ENCODE results near the gene PPM1E. TPM values are rescaled to one million over a fixed set of nuclear protein-coding genes. Genes with fewer than 3 reads are reported as not detected.
"Not testable (repeated sequence)": the region's sequence is repeated elsewhere in the genome, so short reads cannot be mapped to it uniquely, and the experiment has no call there.

Gene PPM1E
- total and polyA plus RNA-seq, 5 donors from 2014 or later = not detected

- Mint-ChIP-seq H3K4me3 (peak overlapping the region; percentile 58 to 93 (median 90)), H3K9me3 (peaks cover 0 to 4% (median 0%) of the 10 kb centered on the region in 7 donors), H3K27ac (no peak overlapping the region), H3K4me1 (peaks cover 4 to 15% (median 11%) of the 10 kb centered on the region in 4 donors), H3K36me3 (no peaks in the 10 kb centered on the region), H3K27me3 (peaks cover 90% of the 10 kb centered on the region)
- Histone ChIP-seq H3K9me3 (ENCODE audit: control insufficient read depth in 2 of 2, low read length in 2 of 2) (no peaks in the 10 kb centered on the region), H3K27me3 (ENCODE audit: control insufficient read depth, insufficient read depth, low read length) (peaks cover 39% of the 10 kb centered on the region), H3K27ac (ENCODE audit: insufficient read depth, low read length, poor library complexity, severe bottlenecking) (no peak overlapping the region), H3K4me3 (ENCODE audit: low read depth, low read length) (peak overlapping the region; percentile 35), H3K36me3 (ENCODE audit: control insufficient read depth, insufficient read depth, low read length) (no peaks in the 10 kb centered on the region), H3K4me1 (ENCODE audit: control insufficient read depth, insufficient read depth, low read length, poor library complexity, severe bottlenecking) (peaks cover 22% of the 10 kb centered on the region)
- DNase-seq = no peak
- ATAC-seq (ENCODE audit: low read depth in 2 of 2) = no peak
These were observed 1.5 kb downstream of the PPM1E start for GRCh38 chr17:58757162-58757613.

GRCh38 chr17:58758890-58759289, 3.2 kb downstream of the PPM1E start:
- no peaks in the 10 kb centered on the region for H3K36me3 ChIP-seq (ENCODE audit: control insufficient read depth, insufficient read depth, low read length)
- no peak overlapping the region for H3K4me3 ChIP-seq (ENCODE audit: low read depth, low read length)
- no peaks in the 10 kb centered on the region for H3K36me3 Mint-ChIP-seq
- peaks cover 88% of the 10 kb centered on the region for H3K27me3 Mint-ChIP-seq
- H3K27ac Mint-ChIP-seq = peak overlapping the region in 1 of 3 donors; percentile 80
- H3K4me3 Mint-ChIP-seq = peak overlapping the region in 1 of 4 donors; percentile 13
- H3K9me3 ChIP-seq (ENCODE audit: control insufficient read depth in 2 of 2, low read length in 2 of 2) = no peaks in the 10 kb centered on the region
- peaks cover 22% of the 10 kb centered on the region for H3K4me1 ChIP-seq (ENCODE audit: control insufficient read depth, insufficient read depth, low read length, poor library complexity, severe bottlenecking)
- DNase-seq (no peak), ATAC-seq (ENCODE audit: low read depth in 2 of 2) (no peak)
- peaks cover 0 to 4% (median 0%) of the 10 kb centered on the region in 7 donors for H3K9me3 Mint-ChIP-seq
- peaks cover 40% of the 10 kb centered on the region for H3K27me3 ChIP-seq (ENCODE audit: control insufficient read depth, insufficient read depth, low read length)
- peaks cover 4 to 15% (median 11%) of the 10 kb centered on the region in 4 donors for H3K4me1 Mint-ChIP-seq
- no peak overlapping the region for H3K27ac ChIP-seq (ENCODE audit: insufficient read depth, low read length, poor library complexity, severe bottlenecking)

GRCh38 chr17:58759522-58759921, 3.9 kb downstream of the PPM1E start:
- Histone ChIP-seq H3K9me3 (ENCODE audit: control insufficient read depth in 2 of 2, low read length in 2 of 2) (no peaks in the 10 kb centered on the region), H3K36me3 (ENCODE audit: control insufficient read depth, insufficient read depth, low read length) (no peaks in the 10 kb centered on the region), H3K4me3 (ENCODE audit: low read depth, low read length) (no peak overlapping the region), H3K4me1 (ENCODE audit: control insufficient read depth, insufficient read depth, low read length, poor library complexity, severe bottlenecking) (peaks cover 22% of the 10 kb centered on the region), H3K27me3 (ENCODE audit: control insufficient read depth, insufficient read depth, low read length) (peaks cover 39% of the 10 kb centered on the region), H3K27ac (ENCODE audit: insufficient read depth, low read length, poor library complexity, severe bottlenecking) (no peak overlapping the region)
- Mint-ChIP-seq H3K27me3 (peaks cover 83% of the 10 kb centered on the region), H3K4me3 (no peak overlapping the region), H3K4me1 (peaks cover 4 to 15% (median 11%) of the 10 kb centered on the region in 4 donors), H3K9me3 (peaks cover 0 to 4% (median 0%) of the 10 kb centered on the region in 7 donors), H3K27ac (no peak overlapping the region), H3K36me3 (no peaks in the 10 kb centered on the region)
- DNase-seq = no peak
- ATAC-seq (ENCODE audit: low read depth in 2 of 2) = no peak

GRCh38 chr17:58760248-58760647, 4.6 kb downstream of the PPM1E start:
- Histone ChIP-seq H3K4me1 (ENCODE audit: control insufficient read depth, insufficient read depth, low read length, poor library complexity, severe bottlenecking) (peaks cover 20% of the 10 kb centered on the region), H3K27ac (ENCODE audit: insufficient read depth, low read length, poor library complexity, severe bottlenecking) (no peak overlapping the region), H3K36me3 (ENCODE audit: control insufficient read depth, insufficient read depth, low read length) (no peaks in the 10 kb centered on the region), H3K9me3 (ENCODE audit: control insufficient read depth in 2 of 2, low read length in 2 of 2) (no peaks in the 10 kb centered on the region), H3K27me3 (ENCODE audit: control insufficient read depth, insufficient read depth, low read length) (peaks cover 36% of the 10 kb centered on the region), H3K4me3 (ENCODE audit: low read depth, low read length) (no peak overlapping the region)
- ATAC-seq (ENCODE audit: low read depth in 2 of 2) (no peak), DNase-seq (no peak)
- H3K9me3 Mint-ChIP-seq = peaks cover 0 to 3% (median 0%) of the 10 kb centered on the region in 7 donors
- peaks cover under 1 to 11% (median 7%) of the 10 kb centered on the region in 4 donors for H3K4me1 Mint-ChIP-seq
- no peaks in the 10 kb centered on the region for H3K36me3 Mint-ChIP-seq
- peaks cover 83% of the 10 kb centered on the region for H3K27me3 Mint-ChIP-seq
- H3K4me3 Mint-ChIP-seq = no peak overlapping the region
- H3K27ac Mint-ChIP-seq = no peak overlapping the region

GRCh38 chr17:58763263-58763662, 7.6 kb downstream of the PPM1E start:
- Mint-ChIP-seq H3K36me3 (no peaks in the 10 kb centered on the region), H3K27ac (no peak overlapping the region), H3K4me3 (no peak overlapping the region), H3K9me3 (no peaks in the 10 kb centered on the region), H3K27me3 (peaks cover 66% of the 10 kb centered on the region), H3K4me1 (no peaks in the 10 kb centered on the region)
- DNase-seq (no peak), ATAC-seq (ENCODE audit: low read depth in 2 of 2) (no peak)
- Histone ChIP-seq H3K36me3 (ENCODE audit: control insufficient read depth, insufficient read depth, low read length) (no peaks in the 10 kb centered on the region), H3K4me1 (ENCODE audit: control insufficient read depth, insufficient read depth, low read length, poor library complexity, severe bottlenecking) (no peaks in the 10 kb centered on the region), H3K27me3 (ENCODE audit: control insufficient read depth, insufficient read depth, low read length) (peaks cover 24% of the 10 kb centered on the region), H3K4me3 (ENCODE audit: low read depth, low read length) (no peak overlapping the region), H3K27ac (ENCODE audit: insufficient read depth, low read length, poor library complexity, severe bottlenecking) (no peak overlapping the region), H3K9me3 (ENCODE audit: control insufficient read depth in 2 of 2, low read length in 2 of 2) (no peaks in the 10 kb centered on the region)

- H3K36me3 ChIP-seq (ENCODE audit: control insufficient read depth, insufficient read depth, low read length) = no peaks in the 10 kb centered on the region
- no peak overlapping the region for H3K4me3 ChIP-seq (ENCODE audit: low read depth, low read length)
- Mint-ChIP-seq H3K9me3 (no peaks in the 10 kb centered on the region), H3K4me3 (no peak overlapping the region), H3K4me1 (no peaks in the 10 kb centered on the region), H3K27me3 (peaks cover 58% of the 10 kb centered on the region), H3K36me3 (no peaks in the 10 kb centered on the region), H3K27ac (no peak overlapping the region)
- H3K4me1 ChIP-seq (ENCODE audit: control insufficient read depth, insufficient read depth, low read length, poor library complexity, severe bottlenecking) = no peaks in the 10 kb centered on the region
- ATAC-seq (ENCODE audit: low read depth in 2 of 2) = no peak
- H3K27ac ChIP-seq (ENCODE audit: insufficient read depth, low read length, poor library complexity, severe bottlenecking) = no peak overlapping the region
- H3K9me3 ChIP-seq (ENCODE audit: control insufficient read depth in 2 of 2, low read length in 2 of 2) = no peaks in the 10 kb centered on the region
- peaks cover 26% of the 10 kb centered on the region for H3K27me3 ChIP-seq (ENCODE audit: control insufficient read depth, insufficient read depth, low read length)
- no peak for DNase-seq
These were observed 8.7 kb downstream of the PPM1E start for GRCh38 chr17:58764373-58764772.

- DNase-seq; H3K27ac Mint-ChIP-seq; H3K4me1 Mint-ChIP-seq; H3K27me3 ChIP-seq (ENCODE audit: control insufficient read depth, insufficient read depth, low read length); H3K36me3 ChIP-seq (ENCODE audit: control insufficient read depth, insufficient read depth, low read length); ATAC-seq (ENCODE audit: low read depth in 2 of 2); H3K4me3 Mint-ChIP-seq; H3K4me1 ChIP-seq (ENCODE audit: control insufficient read depth, insufficient read depth, low read length, poor library complexity, severe bottlenecking); H3K9me3 Mint-ChIP-seq; H3K27ac ChIP-seq (ENCODE audit: insufficient read depth, low read length, poor library complexity, severe bottlenecking); H3K4me3 ChIP-seq (ENCODE audit: low read depth, low read length); H3K9me3 ChIP-seq (ENCODE audit: control insufficient read depth in 2 of 2, low read length in 2 of 2); H3K36me3 Mint-ChIP-seq: not testable (repeated sequence)
- peaks cover 21% of the 10 kb centered on the region for H3K27me3 Mint-ChIP-seq
These were observed 22.8 kb downstream of the PPM1E start for GRCh38 chr17:58778482-58778881.

GRCh38 chr17:58779446-58779845, 23.8 kb downstream of the PPM1E start:
- ATAC-seq (ENCODE audit: low read depth in 2 of 2) = no peak
- Histone ChIP-seq H3K36me3 (ENCODE audit: control insufficient read depth, insufficient read depth, low read length) (no peaks in the 10 kb centered on the region), H3K4me3 (ENCODE audit: low read depth, low read length) (no peak overlapping the region), H3K4me1 (ENCODE audit: control insufficient read depth, insufficient read depth, low read length, poor library complexity, severe bottlenecking) (no peaks in the 10 kb centered on the region), H3K27ac (ENCODE audit: insufficient read depth, low read length, poor library complexity, severe bottlenecking) (no peak overlapping the region), H3K27me3 (ENCODE audit: control insufficient read depth, insufficient read depth, low read length) (peaks cover 2% of the 10 kb centered on the region), H3K9me3 (ENCODE audit: control insufficient read depth in 2 of 2, low read length in 2 of 2) (no peaks in the 10 kb centered on the region)
- Mint-ChIP-seq H3K27me3 (peaks cover 14% of the 10 kb centered on the region), H3K9me3 (no peaks in the 10 kb centered on the region), H3K4me1 (no peaks in the 10 kb centered on the region), H3K27ac (no peak overlapping the region), H3K36me3 (no peaks in the 10 kb centered on the region), H3K4me3 (no peak overlapping the region)
- no peak for DNase-seq

All from CD4-positive, CD25-positive, alpha-beta regulatory T cell (primary cell).